Activated CD8-positive, alpha-beta memory T cell treated with anti-CD3 and anti-CD28 coated beads, Interleukin-2, amount 50 U/mL, for 48 hours (primary cell): ENCODE results near the gene SRD5A1.

ENCODE experiments used
- DNase-seq: peaks from one replicate; pipeline ENCODE4 v3.0.0-alpha.2; 2020

The SRD5A1 gene, protein sequence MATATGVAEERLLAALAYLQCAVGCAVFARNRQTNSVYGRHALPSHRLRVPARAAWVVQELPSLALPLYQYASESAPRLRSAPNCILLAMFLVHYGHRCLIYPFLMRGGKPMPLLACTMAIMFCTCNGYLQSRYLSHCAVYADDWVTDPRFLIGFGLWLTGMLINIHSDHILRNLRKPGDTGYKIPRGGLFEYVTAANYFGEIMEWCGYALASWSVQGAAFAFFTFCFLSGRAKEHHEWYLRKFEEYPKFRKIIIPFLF

DNA sequence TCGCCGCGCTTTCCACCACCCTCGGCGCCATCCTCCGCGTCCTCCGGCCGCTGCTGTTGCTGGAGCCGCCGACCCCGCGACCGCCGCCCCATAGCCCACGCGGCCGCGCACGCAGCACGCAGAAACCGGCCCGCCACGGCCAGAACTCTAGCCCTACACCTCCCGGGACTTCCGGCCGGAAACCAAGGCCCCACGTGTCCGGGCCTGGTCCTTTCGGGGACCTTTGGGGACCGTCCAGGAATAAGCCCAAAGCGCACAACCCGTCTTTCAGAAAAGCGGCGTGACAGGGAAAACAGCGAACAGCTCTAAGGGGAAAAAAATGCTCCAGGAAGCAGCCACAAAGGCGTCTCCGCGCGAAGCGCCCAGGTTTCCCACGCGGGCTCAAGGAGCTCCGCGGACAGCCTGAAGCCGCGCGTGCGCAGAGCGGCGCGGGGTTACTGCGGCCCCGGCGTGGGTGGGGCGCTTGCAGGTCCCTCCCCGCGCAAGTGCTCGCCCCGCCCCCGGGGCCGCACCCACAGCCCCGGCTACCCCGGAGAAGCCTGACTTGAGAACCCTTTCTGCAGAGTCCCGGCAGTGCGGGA, at the start of gene SRD5A1, which contains the start of gene NSUN2:
SRD5A1 (plus strand) TSS at position 553 of the 581 bp plus-strand sequence. CDS start 137 bp downstream, outside the sequence.
NSUN2 (minus strand) TSS at position 157 of the 581 bp plus-strand sequence; CDS start at position 92, 65 bp downstream.
- peak; percentile 98 for DNase-seq

DNA sequence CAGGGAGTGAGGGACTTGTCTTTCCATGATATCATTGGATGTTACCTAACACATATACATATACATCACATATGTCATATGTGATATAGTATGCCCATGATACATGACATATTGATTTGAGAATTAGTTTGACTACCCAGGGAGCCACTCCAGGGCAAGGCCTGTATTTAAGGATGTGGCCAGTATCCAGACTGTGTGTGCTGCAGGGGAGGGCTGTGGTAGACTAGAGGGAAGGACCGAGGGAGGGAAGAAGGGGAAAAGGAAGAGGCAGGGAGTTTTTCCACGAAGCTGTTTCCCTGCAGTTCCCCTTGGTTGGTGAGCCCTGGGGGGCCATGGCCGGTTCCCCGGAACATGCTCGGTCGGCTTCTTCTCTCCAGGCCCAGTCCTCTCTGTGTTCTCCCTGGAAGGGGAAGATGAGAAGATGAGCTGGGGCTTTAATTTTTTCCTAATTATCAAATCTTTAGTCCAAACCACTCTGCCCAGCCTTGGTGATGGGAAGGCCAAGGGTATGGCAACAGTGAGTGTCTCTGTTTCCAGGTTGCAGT, 49.1 kb upstream of the SRD5A1 start:
- DNase-seq: no peak

DNA sequence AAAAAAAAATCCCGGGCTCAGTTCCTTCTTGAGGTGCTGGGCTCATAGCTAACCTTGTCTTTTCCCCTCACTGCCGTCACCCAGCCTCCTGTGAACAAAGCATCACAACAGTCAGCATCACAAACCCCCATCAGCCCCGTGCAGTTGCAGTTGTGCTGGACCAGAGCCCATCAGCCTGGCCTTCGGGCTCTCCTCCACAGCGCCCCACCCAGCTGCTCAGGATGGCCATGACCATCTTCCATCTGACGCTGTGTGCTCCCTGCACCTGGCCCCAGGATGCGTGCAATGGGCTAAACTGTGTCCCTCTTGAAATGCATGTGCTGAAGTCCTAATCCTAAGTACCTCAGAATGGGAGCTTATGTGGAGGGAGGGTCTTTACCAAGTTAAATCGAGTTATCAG, 48.5 kb upstream of the SRD5A1 start:
- no peak for DNase-seq

DNA sequence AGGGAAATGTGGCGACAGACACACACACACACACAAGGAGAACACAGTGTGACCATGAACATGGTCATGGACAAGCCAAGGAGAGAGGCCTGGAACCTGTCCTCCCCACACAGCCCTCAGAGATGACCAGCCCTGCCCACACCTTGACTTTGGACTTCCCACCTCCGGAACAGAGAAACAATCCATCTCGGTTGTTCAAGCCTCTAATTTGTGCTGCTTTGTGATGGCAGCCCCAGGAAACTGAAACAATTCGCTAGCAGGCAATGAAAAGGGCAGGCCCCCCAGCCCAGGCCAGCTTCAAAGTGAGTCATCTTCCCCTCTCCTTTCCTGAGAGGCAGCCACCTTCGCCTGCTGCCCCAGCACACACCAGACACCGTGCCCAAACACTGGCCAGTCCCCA, 48.1 kb upstream of the SRD5A1 start:
- no peak for DNase-seq

DNA sequence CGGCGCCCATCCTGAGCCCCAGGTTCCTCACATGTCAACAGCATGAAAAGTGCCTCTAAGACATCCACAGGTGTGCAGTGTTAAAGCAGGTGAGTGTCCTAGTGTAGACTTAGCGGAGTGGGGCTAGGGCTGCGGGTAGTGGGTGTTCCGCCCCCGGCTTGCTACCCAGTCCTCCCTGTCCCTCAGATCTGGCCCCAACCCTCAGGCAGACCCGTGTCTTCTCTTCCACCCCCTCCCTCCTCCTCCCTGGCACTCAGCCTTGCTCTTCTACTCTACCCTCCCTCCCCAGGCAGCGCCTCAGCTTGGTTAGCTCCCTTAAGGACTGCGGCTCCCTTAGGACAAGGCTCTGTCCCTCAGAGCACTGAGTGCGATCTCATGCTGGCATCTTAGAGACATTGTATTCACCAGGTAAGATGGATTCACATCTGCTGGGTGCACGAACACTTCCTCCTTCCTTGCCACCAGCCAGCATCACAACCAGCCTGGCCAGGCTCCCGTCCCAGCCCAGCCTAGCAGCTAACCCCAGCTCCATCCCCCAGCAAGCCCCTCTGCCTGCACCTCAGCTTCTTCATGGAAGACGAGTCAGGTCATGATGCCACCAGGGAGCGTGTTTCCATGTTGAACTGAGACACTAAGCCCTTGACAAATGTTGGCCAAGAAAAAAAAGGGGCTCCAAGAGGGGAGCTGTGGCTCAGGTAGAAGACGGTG, 47.1 kb upstream of the SRD5A1 start:
- DNase-seq: no peak

DNA sequence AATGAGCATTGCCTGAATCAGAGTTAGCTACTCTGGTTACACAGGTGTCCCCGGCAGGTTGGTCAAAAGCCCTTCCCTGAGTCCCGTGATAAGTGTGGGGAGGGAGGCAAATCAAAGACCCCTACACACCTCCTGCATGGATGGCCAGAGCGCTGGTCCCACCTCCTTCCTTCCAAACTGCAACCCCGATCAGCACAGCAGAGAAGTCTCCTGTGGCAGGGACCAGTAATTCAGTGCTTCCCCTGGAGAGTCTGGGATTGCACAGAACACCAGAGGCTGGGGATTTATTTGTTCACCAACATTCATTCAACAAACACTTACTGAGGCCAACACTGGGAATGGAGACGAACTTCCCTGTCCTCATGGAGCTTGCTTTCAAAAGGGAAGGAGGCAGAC, 46.6 kb upstream of the SRD5A1 start:
- DNase-seq: no peak

DNA sequence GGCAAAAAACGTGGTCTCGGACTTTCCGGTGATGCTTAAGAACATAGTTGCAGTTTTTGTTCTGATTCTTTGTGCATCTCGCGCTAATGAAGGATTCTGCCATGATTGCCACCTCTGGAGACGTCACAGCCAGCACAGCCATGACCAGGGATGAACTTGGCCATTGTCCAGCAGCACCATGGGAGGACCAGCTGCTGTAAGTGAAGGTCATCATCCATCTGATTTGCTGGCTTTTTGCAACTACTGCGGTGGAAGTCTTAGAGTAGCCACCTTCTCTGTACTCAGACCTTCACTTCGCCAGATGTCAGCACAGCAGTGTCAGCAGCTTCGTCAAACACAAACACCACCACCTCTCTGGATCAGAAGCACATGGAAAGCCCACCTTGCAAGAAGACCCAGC, 46.1 kb upstream of the SRD5A1 start:
- no peak for DNase-seq

DNA sequence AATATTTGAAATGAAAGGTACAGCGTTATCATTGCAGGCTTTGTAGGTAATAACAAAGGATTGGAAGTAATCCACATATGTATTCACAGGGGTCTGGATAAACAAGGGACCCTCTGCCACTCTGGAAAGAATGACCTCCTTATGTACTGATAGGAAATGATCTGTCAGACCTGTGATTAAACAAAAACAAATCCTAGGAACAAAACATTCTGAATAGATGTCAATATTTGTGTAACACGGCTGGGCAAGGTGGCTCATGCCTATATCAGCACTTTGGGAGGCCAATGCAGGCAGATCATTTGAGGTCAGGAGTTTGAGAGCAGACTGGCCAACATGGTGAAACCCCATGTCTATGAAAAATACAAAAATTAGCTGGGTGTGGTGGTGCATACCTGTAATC, 42.7 kb upstream of the SRD5A1 start:
- no peak for DNase-seq

DNA sequence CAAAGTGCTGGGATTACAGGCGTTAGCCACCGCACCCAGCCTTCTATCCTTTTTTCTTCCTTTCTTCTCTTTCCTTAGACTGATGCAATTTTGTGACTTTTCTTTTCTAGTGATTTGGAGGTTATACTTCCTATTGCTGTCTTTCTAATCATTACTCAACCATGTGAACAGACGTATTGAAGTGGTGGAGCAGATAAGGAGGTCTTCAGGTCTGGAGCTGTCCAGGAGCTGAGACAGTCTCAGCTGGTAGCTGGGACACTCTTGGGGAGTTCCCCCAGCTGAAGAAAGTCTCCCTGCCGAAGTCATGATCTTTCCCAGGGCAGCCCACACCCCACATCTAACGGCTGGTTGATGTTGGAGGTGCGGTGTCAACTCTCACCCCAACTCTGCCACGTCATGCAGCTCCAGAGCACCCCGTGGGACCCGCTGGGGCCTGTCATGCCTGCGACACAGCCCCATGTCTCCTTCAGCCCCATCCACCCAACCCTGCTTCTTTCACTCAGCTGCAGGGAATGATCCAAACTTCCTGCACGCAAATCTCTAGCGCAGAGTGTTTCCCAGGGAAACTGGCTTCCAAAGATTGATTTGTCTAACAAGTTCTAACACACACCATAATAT, 41.5 kb upstream of the SRD5A1 start:
- no peak for DNase-seq

DNA sequence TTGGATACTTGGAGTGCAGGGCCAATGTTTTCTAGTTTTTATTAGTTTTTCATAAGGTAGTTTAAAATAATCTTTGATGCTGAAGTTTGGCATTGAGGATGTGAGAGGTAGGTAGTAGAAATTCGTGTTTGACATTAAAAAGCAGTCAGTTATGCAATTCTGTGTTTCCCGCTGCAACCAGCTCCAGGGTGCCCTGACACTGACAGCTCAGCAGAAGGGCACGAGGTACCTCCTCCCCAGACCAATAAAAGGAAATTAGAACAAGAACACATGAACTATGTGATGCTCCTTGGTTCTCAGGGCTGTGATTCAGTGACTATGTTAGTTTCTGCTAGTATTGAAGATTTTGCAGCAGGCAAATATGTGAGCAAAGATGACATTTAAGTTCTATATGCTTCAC, 40.6 kb upstream of the SRD5A1 start:
- DNase-seq: no peak

DNA sequence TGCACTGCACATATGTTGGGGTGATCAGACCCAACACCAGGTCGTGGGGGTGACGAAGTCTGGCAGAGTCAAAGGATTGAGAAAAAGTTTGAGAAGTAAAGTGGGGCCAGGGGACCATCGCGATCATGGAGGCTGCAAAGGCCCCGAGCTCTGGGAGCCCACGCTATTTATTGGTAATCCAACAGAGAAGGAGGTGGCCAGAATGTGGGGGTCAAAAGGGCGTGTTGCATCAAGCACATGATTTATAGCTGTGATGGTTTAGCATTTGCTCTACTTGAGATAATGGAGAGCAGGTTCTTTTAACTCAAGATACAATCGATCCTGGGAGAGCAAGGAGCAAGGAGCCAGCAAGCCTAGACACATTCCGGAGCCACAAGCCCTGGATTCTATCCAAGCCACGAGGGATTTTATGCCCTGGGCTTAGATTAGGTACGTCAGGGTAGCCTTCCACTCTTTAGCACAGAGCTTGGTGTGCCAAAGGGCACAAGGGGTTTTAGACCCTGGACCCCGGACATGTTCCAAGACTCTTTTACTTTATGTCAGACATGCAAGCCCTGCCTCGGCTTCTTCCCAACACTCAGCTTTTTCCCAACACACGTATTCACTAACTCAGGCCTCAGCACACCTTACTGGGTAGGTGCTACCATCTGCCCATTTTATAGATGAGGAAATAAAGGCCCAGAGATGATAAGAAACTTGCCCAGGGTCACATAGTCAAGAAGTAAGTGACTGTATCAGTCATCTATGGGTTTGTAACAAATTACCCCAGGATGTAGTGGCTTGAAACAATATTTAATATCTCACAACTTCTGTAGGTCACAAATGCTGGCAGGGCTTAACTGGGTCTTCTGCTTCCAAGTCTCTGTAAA, 39.9 kb upstream of the SRD5A1 start:
- DNase-seq: no peak

DNA sequence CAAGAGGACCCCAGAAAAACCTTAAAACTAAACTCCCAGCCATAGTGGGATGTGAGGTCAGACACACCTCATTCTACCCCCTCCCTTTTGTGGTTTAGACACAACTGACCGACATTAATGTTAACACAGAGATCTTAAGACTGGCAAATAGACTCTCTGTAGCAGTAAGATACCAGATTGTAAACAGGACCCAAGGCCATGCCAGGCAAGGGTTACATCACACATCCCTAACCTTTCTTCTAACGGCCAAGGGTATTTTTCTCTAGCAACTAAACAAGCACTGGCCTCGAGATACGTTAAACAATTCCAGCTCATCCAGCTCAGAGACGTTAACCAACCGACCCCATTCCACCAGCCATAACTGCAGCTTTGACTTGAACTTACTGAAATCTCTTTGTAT, 39.2 kb upstream of the SRD5A1 start:
- no peak for DNase-seq

DNA sequence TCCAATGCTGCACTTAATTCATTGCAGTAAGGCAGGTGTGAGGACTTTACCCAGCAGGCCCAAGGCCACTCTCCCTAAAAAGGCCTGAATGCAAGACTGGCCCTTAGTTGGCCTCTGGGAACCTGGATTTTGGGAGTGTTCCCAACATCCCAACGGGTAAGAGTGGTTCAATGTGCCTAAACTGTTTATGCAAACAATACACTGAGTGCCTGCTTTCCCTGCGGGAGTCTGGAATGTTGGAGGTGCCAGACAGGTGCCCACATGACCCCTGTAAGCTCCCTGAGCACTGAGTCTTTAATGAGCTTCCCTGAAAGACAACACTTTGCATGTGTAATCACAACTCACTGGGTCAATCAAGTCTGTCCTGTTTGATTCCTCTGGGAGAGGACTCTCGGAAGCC, 37.8 kb upstream of the SRD5A1 start:
- DNase-seq: no peak

DNA sequence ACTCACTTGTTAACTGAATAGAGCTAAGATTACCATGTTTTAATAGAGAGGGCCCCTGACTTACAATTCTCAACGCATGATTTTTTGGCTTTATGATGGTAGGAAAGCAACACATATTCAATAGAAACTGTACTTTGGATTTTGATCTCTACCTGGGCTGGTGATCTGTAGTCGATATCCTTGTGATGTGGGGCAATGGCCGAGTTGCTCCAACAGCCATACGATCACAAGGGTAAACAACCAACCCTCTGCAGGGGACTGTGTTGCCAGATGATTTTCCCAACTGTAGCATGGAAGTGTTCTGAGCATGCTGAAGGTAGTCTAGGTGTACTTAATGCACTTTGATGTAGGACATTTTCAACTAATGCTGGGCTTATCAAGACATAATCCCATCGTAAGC, 36.9 kb upstream of the SRD5A1 start:
- no peak for DNase-seq

DNA sequence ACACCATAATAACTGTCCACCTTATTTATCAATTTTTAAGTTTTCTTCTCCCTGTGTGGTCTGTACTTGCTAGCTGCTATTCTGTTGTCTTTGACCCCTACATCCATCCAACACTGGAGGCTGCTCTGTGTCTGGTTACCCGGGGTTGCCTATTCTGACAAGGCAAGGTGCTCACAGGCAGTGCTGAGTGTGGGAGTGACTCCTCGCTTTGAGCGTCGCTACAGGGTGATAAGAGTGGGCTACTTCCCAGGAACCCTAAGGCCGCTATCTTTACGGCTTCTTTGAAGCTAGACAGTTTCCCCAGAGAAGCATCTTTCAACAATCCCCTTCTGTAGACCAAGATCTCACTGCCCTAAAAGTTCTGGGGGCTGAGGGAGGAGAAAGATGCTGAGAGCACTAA, 35.7 kb upstream of the SRD5A1 start:
- no peak for DNase-seq

DNA sequence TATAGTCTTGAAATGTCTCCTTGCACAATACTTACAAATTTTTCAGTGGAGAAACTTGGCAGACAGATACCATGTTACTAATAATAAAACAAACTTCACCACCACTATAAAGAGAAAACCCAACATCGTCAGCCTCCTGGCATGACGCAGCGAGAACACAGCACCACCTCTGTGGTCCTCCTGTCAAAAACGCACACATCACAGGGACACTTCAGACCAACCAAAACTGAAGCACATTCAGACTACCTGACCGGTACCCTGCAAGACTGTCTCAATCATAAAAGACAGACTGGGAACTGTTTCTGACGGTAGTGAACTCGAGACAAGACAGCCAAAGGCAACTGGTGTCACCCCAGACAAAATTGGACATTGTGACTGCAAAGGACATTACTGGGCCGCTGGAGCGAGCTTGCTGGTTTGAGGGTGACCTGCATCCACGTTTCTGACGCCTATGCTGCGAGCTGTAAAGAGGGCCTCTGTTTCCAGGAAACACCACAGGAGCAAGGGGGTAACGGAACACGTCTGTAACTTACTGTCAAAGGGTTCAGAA, 34.8 kb upstream of the SRD5A1 start:
- DNase-seq: no peak

DNA sequence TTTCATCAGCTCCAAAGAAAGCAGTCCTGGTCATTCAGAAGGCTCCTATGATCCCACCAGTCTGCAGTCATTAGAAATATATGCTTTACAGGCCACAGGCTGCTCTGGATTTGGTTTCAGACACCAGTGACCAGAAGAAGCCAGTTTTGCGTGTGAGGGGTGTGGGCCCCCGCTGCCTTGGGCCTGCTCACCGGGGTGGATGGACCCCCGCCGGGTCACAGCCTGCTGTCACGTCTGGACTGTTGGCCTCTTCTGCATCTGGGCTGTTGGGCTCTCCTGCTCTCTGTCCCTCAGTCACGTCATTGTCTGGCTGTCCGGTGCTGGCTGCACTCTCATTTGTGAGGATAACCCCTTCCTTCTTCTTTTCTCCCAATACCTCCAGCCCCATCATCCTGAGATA, 33.5 kb upstream of the SRD5A1 start:
- DNase-seq: no peak

DNA sequence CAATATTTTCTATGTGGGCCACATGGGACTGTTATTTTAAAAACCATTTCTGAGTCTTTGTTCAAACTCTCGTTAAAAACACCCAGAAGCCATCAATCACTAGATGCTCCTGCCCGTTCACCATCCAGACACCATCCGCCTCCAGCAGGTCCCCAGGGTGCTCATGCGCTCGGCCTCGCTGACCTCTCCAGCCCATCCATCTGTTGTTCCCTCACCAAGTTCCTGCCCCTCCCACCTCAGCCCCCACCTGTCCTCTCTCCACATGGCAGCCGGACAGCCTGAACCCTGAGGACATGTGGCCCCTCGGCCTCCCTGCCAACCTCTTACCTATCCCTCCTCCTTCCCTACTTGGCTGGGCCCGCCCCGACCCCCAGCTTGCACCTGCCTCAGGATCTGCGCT, 32.0 kb upstream of the SRD5A1 start:
- DNase-seq: no peak

DNA sequence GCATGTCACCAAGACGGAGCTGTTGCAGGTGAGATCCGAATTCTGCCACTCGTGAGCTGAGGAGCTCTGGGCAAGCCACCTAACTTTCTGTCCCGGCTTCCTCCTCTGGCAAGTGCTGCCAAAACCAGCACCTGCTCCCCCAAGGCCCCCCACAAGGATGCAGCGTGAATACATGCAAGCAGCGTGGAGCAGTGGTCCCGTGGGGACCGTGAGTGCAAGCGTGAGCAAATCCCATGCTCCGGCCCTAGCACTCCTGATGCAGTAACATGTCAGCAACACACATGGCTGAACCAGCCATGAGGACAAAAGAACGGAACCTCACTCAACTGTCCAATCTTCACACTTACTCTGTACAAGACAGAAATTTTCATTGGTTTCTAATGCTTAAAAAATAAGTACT, 31.4 kb upstream of the SRD5A1 start:
- DNase-seq: no peak

DNA sequence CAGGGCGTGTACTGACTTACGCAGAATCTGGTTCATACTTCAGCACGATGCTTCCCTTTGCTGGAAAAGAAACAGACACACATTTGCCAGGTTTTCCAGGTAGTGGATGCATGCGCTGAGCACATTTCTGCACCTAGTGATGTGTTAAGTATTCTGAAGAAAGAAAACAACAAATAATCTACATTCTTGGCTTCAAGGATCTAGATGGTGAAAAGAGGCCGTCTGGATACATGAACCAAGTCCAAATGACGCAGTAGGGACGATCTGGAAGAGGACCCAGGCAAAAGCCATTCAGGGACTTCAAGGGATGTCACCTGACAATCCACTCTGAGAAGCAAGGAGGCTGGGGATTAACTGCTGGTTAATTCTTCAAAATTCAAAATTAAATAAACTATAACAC, 30.8 kb upstream of the SRD5A1 start:
- no peak for DNase-seq

DNA sequence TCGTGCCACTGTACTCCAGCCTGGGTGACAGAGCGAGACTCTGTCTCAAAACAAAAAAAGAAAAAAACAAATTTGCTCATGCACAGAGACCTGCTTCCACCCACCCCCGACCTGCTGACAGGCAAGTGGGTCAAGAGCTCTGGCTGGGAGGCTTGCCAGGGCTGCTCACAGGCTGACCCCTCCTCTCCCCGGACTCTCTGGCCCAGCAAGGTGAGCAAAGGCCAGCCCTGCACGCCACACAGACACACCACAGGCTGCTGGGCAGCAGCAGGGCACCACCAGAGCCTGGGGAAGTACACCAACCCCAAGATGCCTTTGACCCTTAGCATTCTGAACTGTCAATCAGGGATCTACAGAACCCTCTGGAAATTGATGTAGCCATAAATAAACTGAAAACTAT, 29.6 kb upstream of the SRD5A1 start:
- DNase-seq: no peak

DNA sequence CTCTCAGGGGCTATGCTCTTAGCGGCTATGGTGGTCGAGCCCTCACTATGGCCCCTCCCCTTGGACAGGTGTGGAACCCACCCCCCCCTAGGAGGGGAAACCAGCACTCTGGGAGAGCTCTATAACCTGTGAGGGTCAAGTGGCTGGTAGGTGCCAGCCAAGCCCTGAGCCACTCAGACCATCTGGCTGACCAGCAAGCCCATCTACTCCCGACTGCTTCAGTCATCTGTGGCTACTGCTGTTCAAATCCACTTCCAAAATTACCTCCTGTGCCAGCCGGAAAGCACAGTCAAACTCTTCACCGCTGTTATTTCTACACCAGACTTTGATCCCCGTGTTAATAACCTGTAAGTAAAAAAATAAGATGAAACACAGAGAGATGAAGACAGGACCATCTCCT, 28.9 kb upstream of the SRD5A1 start:
- DNase-seq: no peak
